GM12891 (cell line): Measurements from ENCODE around the gene MARVELD1.

Experiments
- POLR2A ChIP-seq: IDR thresholded peaks from 2 replicates; pipeline ENCODE4 v1.6.1; 2011; ENCODE audit warnings: low read depth, low read length, control low read depth
- POLR2AphosphoS5 ChIP-seq: IDR thresholded peaks from 2 replicates; pipeline ENCODE4 v1.6.1; 2011; ENCODE audit warnings: low read depth, low read length, control low read depth
- POU2F2 ChIP-seq: IDR thresholded peaks from 2 replicates; pipeline ENCODE4 v1.6.1; 2011; ENCODE audit warnings: low read depth, mild to moderate bottlenecking, control low read depth, low read length, moderate library complexity
- SPI1 ChIP-seq: IDR thresholded peaks from 2 replicates; pipeline ENCODE4 v1.6.1; 2011; ENCODE audit warnings: low read depth, low read length, control low read depth
- TAF1 ChIP-seq: IDR thresholded peaks from 2 replicates; pipeline ENCODE4 v1.6.1; 2011; ENCODE audit warnings: low read depth, low read length, control low read depth

GRCh38 chr10:97676770-97677581 lies 36.6 kb upstream of the MARVELD1 start:
- TF ChIP-seq TAF1: no peak
- TF ChIP-seq POLR2A: peak; percentile 23; the same call in 1 of the 2 replicates
- peak; percentile 73; the same call in 1 of the 2 replicates for TF ChIP-seq SPI1
- TF ChIP-seq POU2F2: peak; percentile 52; the same call in 1 of the 2 replicates
- no peak for TF ChIP-seq POLR2AphosphoS5
